Fibroblast of upper back skin (primary cell): ENCODE measurements around the gene PSMB2.
"Not testable (repeated sequence)": the region's sequence is repeated elsewhere in the genome, so short reads cannot be mapped to it uniquely, and the experiment has no call there.

Experiments
- DNase-seq: peaks from one replicate; pipeline ENCODE4 v3.0.0-alpha.2; 2013

The PSMB2 gene

GRCh38 chr1:35591211-35591610, 50.1 kb downstream of the PSMB2 start:
- no peak for DNase-seq

GRCh38 chr1:35590476-35591040, 50.8 kb downstream of the PSMB2 start:
- no peak for DNase-seq

- no peak for DNase-seq
Measured at GRCh38 chr1:35589516-35590427, 51.6 kb downstream of the PSMB2 start.

DNA sequence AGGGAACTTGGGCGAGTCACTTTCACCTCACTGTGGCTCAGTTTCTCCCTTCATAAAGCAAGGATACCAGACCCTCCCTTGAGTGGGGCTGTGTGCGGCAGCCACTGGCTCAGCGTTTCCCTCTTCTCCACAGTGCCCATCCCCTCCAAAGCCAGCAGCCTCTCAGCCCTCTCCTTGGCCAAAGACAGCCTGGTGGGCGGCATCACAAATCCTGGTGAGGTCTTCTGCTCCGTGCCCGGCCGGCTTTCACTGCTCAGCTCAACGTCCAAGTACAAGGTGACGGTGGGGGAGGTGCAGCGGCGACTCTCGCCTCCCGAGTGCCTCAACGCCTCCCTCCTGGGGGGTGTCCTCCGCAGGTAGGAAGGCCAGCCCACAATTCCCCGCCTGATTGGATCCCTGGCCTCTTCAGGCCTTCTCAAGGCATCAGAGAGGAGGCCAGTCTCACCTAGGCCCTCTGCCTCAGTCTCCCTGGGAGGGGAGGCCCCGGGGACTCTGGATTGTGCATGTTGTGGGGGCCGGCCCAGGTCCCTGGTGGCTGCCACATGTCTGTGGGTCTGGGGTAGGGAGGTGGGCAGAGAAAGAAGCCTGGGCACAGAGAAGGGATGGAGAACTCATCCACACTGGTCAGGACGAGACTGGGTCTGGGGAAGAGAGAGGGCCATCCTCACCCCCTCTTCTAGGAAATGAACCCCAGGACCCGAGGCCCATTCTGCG, 53.0 kb downstream of the PSMB2 start:
- no peak for DNase-seq

GRCh38 chr1:35587736-35588135, 53.6 kb downstream of the PSMB2 start:
- no peak for DNase-seq

GRCh38 chr1:35586808-35587207, 54.5 kb downstream of the PSMB2 start:
- DNase-seq, result no peak

- not testable (repeated sequence) for DNase-seq
Measured at GRCh38 chr1:35585805-35586204, 55.5 kb downstream of the PSMB2 start.

GRCh38 chr1:35585281-35585680, 56.0 kb downstream of the PSMB2 start:
- DNase-seq, result no peak

GRCh38 chr1:35581621-35582020, 59.7 kb downstream of the PSMB2 start:
- not testable (repeated sequence) for DNase-seq

- DNase-seq, result no peak
Measured at GRCh38 chr1:35580949-35581388, 60.4 kb downstream of the PSMB2 start.

- no peak for DNase-seq
Measured at GRCh38 chr1:35577071-35577998, 64.0 kb downstream of the PSMB2 start.

GRCh38 chr1:35576766-35577070, 64.6 kb downstream of the PSMB2 start:
- DNase-seq, result not testable (repeated sequence)

- DNase-seq, result no peak
Measured at GRCh38 chr1:35576061-35576765, 65.1 kb downstream of the PSMB2 start.

- no peak for DNase-seq
Measured at GRCh38 chr1:35575416-35575958, 65.8 kb downstream of the PSMB2 start.

- DNase-seq, result no peak
Measured at GRCh38 chr1:35574655-35575415, 66.5 kb downstream of the PSMB2 start.

DNA sequence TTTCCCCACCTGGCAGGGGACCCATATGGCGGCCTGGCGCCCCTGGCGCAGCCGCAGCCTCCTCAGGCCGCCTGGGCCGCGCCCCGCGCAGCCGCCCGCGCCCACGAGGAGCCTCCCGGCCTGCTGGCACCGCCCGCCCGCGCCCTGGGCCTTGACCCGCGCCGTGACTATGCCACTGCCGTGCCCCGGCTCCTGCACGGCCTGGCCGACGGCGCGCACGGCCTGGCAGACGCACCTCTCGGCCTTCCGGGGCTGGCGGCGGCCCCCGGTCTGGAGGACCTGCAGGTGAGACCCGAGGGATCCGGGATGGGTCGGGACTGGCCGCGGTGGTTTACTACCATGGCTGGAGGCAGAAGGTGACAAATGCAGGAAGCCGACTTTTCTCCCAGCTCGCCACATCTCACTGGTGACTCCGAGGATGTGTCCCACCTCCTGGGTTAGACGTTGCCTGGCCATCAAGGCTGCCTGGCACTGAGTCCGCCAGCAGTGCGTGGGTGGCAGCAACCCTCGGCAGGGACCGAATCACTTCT, 67.1 kb downstream of the PSMB2 start:
- no peak for DNase-seq

- DNase-seq, result no peak
Measured at GRCh38 chr1:35573198-35574124, 67.9 kb downstream of the PSMB2 start, which contains the start of gene TFAP2E. TFAP2E (plus strand) TSS chr1:35573314; CDS start chr1:35573578, 264 bp downstream.

DNA sequence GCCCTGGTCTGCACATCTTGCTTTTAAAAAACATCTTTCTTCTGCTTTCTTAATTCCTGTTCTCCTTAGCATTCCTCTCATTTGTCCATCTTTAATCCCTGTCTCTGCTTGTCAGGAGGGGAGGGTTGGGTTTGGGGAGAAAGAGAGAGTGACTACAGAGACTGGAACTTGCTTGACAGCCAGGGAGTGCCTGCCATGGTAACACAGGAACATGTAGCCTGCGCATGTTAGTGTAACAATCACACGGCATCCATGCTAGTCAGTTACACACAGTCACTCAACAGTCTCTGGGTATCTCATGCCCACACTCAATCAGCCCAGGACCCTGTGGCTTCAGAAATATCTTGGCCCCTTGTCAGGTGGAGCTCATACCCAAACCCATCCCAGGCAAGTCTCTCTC, 69.0 kb downstream of the PSMB2 start:
- no peak for DNase-seq

DNA sequence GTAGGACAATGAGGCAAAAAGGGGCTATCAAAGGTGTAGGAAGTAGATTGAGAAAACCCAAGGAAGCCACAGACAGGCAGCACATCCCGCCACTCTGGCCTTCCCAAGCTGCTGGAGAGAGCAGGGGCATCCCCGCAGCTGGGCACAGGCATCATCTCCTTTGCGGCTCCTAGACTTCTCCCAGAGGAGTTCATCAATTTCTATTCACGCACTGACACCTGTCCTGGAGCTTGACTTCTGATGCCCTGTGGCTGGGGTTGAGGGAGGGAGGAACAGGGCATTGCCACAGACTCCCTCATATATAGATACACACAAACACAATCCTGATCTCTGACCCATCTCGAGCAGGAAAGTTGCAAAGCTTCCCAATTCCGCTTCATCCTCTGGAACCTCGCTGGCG, 70.1 kb downstream of the PSMB2 start:
- no peak for DNase-seq
